HepG2 (cell line): ENCODE measurements around the gene PTPRM. TPM values are rescaled to one million over a fixed set of nuclear protein-coding genes. Genes with fewer than 3 reads are reported as not detected.

Experiments used
- ATAC-seq: fragments of 200-7000 bp; cut with Tn5 transposase; 3 replicates; pipeline ENCODE4 v1.9.1; 2020; ENCODE audit warnings: mild to moderate bottlenecking, moderate library complexity
- BruUV-seq: library from RNA; stranded (reverse); fragments of 400-500 nt; replicated peaks from 2 replicates; lab custom pipeline; 2021; lab: Mats Ljungman, UMichigan
- CTCF ChIA-PET: fragments of 300-600 bp; formaldehyde crosslinking; extraction: SDS; loops from one replicate; lab custom pipeline; 2021; ENCODE audit warnings: low total read pairs, inconsistent platforms, low intra/inter-chr PET ratio; lab: Yijun Ruan, JAX
- POLR2A ChIA-PET: fragments of 350-600 bp; sonication (Branson Sonifier 250); formaldehyde crosslinking; loops from one replicate; lab custom pipeline; 2020; ENCODE audit warnings: antibody characterized with exemption, inconsistent platforms; lab: Yijun Ruan, JAX
- DNase-seq: peaks from one replicate; pipeline ENCODE4 v3.0.0-alpha.2; 2015; ENCODE audit warnings: low spot score
- FAIRE-seq: peaks from 3 replicates; lab custom pipeline; 2011; peaks lifted over from hg19 to GRCh38; lab: Jason Lieb, UNC
- H2AFZ ChIP-seq: one replicate; pipeline ENCODE4 v1.6.1; 2011; ENCODE audit warnings: low read length, inconsistent platforms
- H3K27ac ChIP-seq: fragments of 300-600 bp; 3 replicates; pipeline ENCODE4 v1.8.0; 2011; ENCODE audit warnings: mixed run types, mild to moderate bottlenecking, mixed read lengths, low read length, inconsistent platforms; ENCODE audit not compliant: insufficient read depth; ENCODE audit errors: extremely low read length
- H3K27me3 ChIP-seq, 2 experiments: fragments of 200-600 bp in 1 of 2; 2 replicates in 1 of 2; 3 replicates in 1 of 2; pipeline versions ENCODE4 v1.6.0 to v1.8.0; 2011; ENCODE audit warnings: low read length in 2 of 2, mild to moderate bottlenecking in 2 of 2, moderate library complexity in 2 of 2, inconsistent platforms in 1 of 2; ENCODE audit not compliant: insufficient read depth in 2 of 2, control insufficient read depth in 1 of 2
- H3K36me3 ChIP-seq, 2 experiments: fragments of 200-600 bp in 1 of 2; replicated peaks in 1 of 2; 2 replicates in 1 of 2; 3 replicates in 1 of 2; pipeline versions ENCODE4 v1.5.1 to v1.8.0; 2011; ENCODE audit warnings: low read length in 2 of 2, inconsistent platforms in 1 of 2; ENCODE audit not compliant: insufficient read depth in 2 of 2, control insufficient read depth in 1 of 2
- H3K4me1 ChIP-seq: 2 replicates; pipeline ENCODE4 v1.5.1; 2012; ENCODE audit warnings: low read length, inconsistent platforms; ENCODE audit not compliant: insufficient read depth
- H3K4me2 ChIP-seq: 2 replicates; pipeline ENCODE4 v1.6.0; 2011; ENCODE audit warnings: low read depth, low read length, inconsistent platforms
- H3K4me3 ChIP-seq, 3 experiments: fragments of 200-600 bp in 1 of 3; sonication (generic), shearing (Covaris generic) in 1 of 3; replicated peaks in 1 of 3; 2 replicates each; pipeline ENCODE4 v1.5.1; 2011 to 2016; ENCODE audit warnings: low read length in 3 of 3, inconsistent platforms in 2 of 3, low read depth in 2 of 3, mild to moderate bottlenecking in 2 of 3, control low read depth in 1 of 3, mixed read lengths in 1 of 3; ENCODE audit not compliant: insufficient read depth in 1 of 3
- H3K79me2 ChIP-seq: one replicate; pipeline ENCODE4 v1.6.1; 2011; ENCODE audit warnings: low read length, inconsistent platforms; ENCODE audit not compliant: insufficient read depth
- H3K9ac ChIP-seq: 2 replicates; pipeline ENCODE4 v1.6.0; 2011; ENCODE audit warnings: mild to moderate bottlenecking, low read depth, low read length, inconsistent platforms; ENCODE audit not compliant: insufficient read depth
- H3K9me3 ChIP-seq: 2 replicates; pipeline ENCODE4 v1.5.1; 2012; ENCODE audit warnings: mild to moderate bottlenecking, low read length
- H4K20me1 ChIP-seq: 2 replicates; pipeline ENCODE4 v1.6.0; 2011; ENCODE audit warnings: inconsistent platforms, mild to moderate bottlenecking, low read length, moderate library complexity; ENCODE audit not compliant: insufficient read depth
- BHLHE40 ChIP-seq: IDR thresholded peaks from 2 replicates; pipeline ENCODE4 v1.6.1; 2011; ENCODE audit warnings: low read length, improper control_type of control experiment
- CREB1 ChIP-seq, 2 experiments: fragments of 450-650 bp in 1 of 2; IDR thresholded peaks; 2 replicates each; pipeline ENCODE4 v1.6.1; 2016 to 2017; ENCODE audit warnings: control low read depth in 1 of 2, mild to moderate bottlenecking in 1 of 2, missing compliant biosample characterization in 1 of 2, missing genetic modification characterization in 1 of 2
- FOSL1 ChIP-seq: sonication (generic); formaldehyde crosslinking; IDR thresholded peaks from 2 replicates; pipeline ENCODE4 v1.9.0; 2021; ENCODE audit warnings: missing genetic modification reagents, borderline replicate concordance
- ISL2 ChIP-seq: sonication (generic); formaldehyde crosslinking; IDR thresholded peaks from 2 replicates; pipeline ENCODE4 v1.5.0; 2020; ENCODE audit warnings: missing genetic modification reagents
- KDM5A ChIP-seq: fragments of 200-600 bp; sonication (generic); IDR thresholded peaks from 2 replicates; pipeline ENCODE4 v1.7.0; 2018; ENCODE audit warnings: antibody characterized with exemption, mild to moderate bottlenecking, low read length, borderline replicate concordance
- MLX ChIP-seq: IDR thresholded peaks from 2 replicates; pipeline ENCODE4 v1.6.1; 2016
- NFE2L2 ChIP-seq: fragments of 150-350 bp; IDR thresholded peaks from 2 replicates; pipeline ENCODE4 v1.6.1; 2014; ENCODE audit warnings: low read length
- NONO ChIP-seq, 2 experiments: fragments of 450-650 bp in 1 of 2; sonication (generic) in 1 of 2; formaldehyde crosslinking in 1 of 2; IDR thresholded peaks in 1 of 2; conservative IDR thresholded peaks in 1 of 2; 2 replicates each; pipeline versions ENCODE4 v1.6.1 to v1.8.0; 2017 to 2022; ENCODE audit warnings: mild to moderate bottlenecking in 1 of 2, missing genetic modification reagents in 1 of 2, moderate library complexity in 1 of 2
- SMYD3 ChIP-seq: sonication (generic); formaldehyde crosslinking; IDR thresholded peaks from 2 replicates; pipeline ENCODE4 v1.8.1; 2023; ENCODE audit warnings: mild to moderate bottlenecking, missing genetic modification reagents
- ZNF34 ChIP-seq: sonication (generic); formaldehyde crosslinking; IDR thresholded peaks from 2 replicates; pipeline ENCODE4 v1.4.0; 2020; ENCODE audit warnings: mild to moderate bottlenecking, missing genetic modification reagents, borderline replicate concordance
- ZNF564 ChIP-seq: sonication (generic); formaldehyde crosslinking; IDR thresholded peaks from 2 replicates; pipeline ENCODE4 v1.8.1; 2023; ENCODE audit warnings: mild to moderate bottlenecking, missing genetic modification reagents
- ZNF572 ChIP-seq: sonication (generic); formaldehyde crosslinking; IDR thresholded peaks from 2 replicates; pipeline ENCODE4 v1.5.1; 2020; ENCODE audit warnings: mild to moderate bottlenecking, missing genetic modification reagents
- ZNF646 ChIP-seq: sonication (generic); formaldehyde crosslinking; IDR thresholded peaks from 2 replicates; pipeline ENCODE4 v1.9.0; 2021; ENCODE audit warnings: mild to moderate bottlenecking, missing genetic modification reagents
- ZNF703 ChIP-seq: sonication (generic); formaldehyde crosslinking; IDR thresholded peaks from 2 replicates; pipeline ENCODE4 v1.5.1; 2020; ENCODE audit warnings: missing genetic modification reagents, mild to moderate bottlenecking, moderate library complexity, borderline replicate concordance
- WGBS: methylation state at CpG from one replicate; pipeline ENCODE4 v1.1.6; 2017; ENCODE audit warnings: low lambda C conversion rate; 5-methylcytosine and 5-hydroxymethylcytosine counted together
- in situ Hi-C: cut with HindIII; loops from 2 replicates; pipeline ENCODE4 v1.10.0; 2017; ENCODE audit warnings: low pct_unique_long_range_greater_than_20kb; ENCODE audit not compliant: extremely low pct_ligation_motif_present
- intact Hi-C: fragments of 100-400 bp; cut with micrococcal nuclease; formaldehyde crosslinking; loops from one replicate; pipeline ENCODE4 v1.10.0; 2022; ENCODE audit not compliant: unreplicated experiment
- polyA plus RNA-seq, 8 experiments: library from polyadenylated mRNA; depleted of rRNA in 3 of 8; stranded (reverse) in 7 of 8; unstranded in 1 of 8; fragments of >200 nt; fragmentation: Illumina TruSeq in 4 of 8; extraction: Trizol in 4 of 8; gene quantifications; 2 replicates each; pipeline versions ENCODE4 v1.2.1 to v1.2.3, GENCODE V29; 2011 to 2016; ENCODE audit warnings: low read depth in 4 of 8, missing spikeins in 1 of 8, mixed read lengths in 1 of 8; ENCODE audit not compliant: insufficient read depth in 1 of 8
- total RNA-seq, 5 experiments: library from RNA; depleted of rRNA; stranded (reverse); fragments of >200 nt; fragmentation: Illumina TruSeq; extraction: Trizol; gene quantifications; 2 replicates each; pipeline ENCODE4 v1.2.3, GENCODE V29; 2016; ENCODE audit warnings: low read depth in 1 of 5

Gene PTPRM
- total and polyA plus RNA-seq, 2 of the 13 experiments (the other 11 are each of a cell fraction or from before 2014, with no cell fraction given): 12.6 to 108 TPM

GRCh38 chr18:8221452-8221851, 654.3 kb downstream of the PTPRM start:
- no peaks in the 10 kb centered on the region for H3K27me3 ChIP-seq
- BruUV-seq: no TSS peak
- no peaks in the 10 kb centered on the region for H4K20me1 ChIP-seq
- POLR2A ChIA-PET: interaction anchor here (1.1 kb wide), 1 partner anchor 121 kb away, joined by 3 read pairs; no protein-coding TSS in a partner anchor
- intact Hi-C loops (no loop called here), in situ Hi-C loops (no loop called here)
- no peak overlapping the region for H3K4me3 ChIP-seq
- no peak overlapping the region for H3K27ac ChIP-seq
- CTCF ChIA-PET: no interaction called here
- peaks cover 16% of the 10 kb centered on the region for H3K9me3 ChIP-seq
- no peak for FAIRE-seq
- DNase-seq: no peak
- WGBS: 93% methylated on average over 2 of the region's 3 CpGs
- H3K79me2 ChIP-seq: no peaks in the 10 kb centered on the region
- no peak overlapping the region for H3K9ac ChIP-seq
- H3K36me3 ChIP-seq: no peaks in the 10 kb centered on the region
- no peak for ATAC-seq
- no peak overlapping the region for H2AFZ ChIP-seq
- no peaks in the 10 kb centered on the region for H3K4me1 ChIP-seq
- no peak overlapping the region for H3K4me2 ChIP-seq
- TF ChIP-seq MLX (no peak), ISL2 (CRISPR knock-in tag) (no peak), ZNF564 (no peak), CREB1 (IDR thresholded peaks at IDR 0.05) (no peak), CREB1 (CRISPR knock-in tag; IDR thresholded peaks at IDR 0.05) (no peak), KDM5A (no peak), NFE2L2 (no peak), FOSL1 (CRISPR knock-in tag) (no peak), ZNF572 (no peak), BHLHE40 (no peak), SMYD3 (no peak), NONO (IDR thresholded peaks at IDR 0.05) (no peak), NONO (CRISPR knock-in tag; conservative IDR thresholded peaks at IDR 0.05) (no peak), ZNF34 (CRISPR knock-in tag) (no peak), ZNF703 (CRISPR knock-in tag) (no peak), ZNF646 (CRISPR knock-in tag) (no peak)
